GM21390 (cell line): ENCODE data around the gene ITPR1.

Experiments
- ATAC-seq: cut with Tn5 transposase; IDR thresholded peaks from one replicate; pipeline ENCODE4 v1.9.1; 2021; ENCODE audit not compliant: unreplicated experiment

Gene ITPR1

GRCh38 chr3:4770561-4770960 is 277.4 kb downstream of the ITPR1 start:
- no peak for ATAC-seq

- no peak for ATAC-seq
Observed at GRCh38 chr3:4771243-4771642, 278.1 kb downstream of the ITPR1 start.

DNA sequence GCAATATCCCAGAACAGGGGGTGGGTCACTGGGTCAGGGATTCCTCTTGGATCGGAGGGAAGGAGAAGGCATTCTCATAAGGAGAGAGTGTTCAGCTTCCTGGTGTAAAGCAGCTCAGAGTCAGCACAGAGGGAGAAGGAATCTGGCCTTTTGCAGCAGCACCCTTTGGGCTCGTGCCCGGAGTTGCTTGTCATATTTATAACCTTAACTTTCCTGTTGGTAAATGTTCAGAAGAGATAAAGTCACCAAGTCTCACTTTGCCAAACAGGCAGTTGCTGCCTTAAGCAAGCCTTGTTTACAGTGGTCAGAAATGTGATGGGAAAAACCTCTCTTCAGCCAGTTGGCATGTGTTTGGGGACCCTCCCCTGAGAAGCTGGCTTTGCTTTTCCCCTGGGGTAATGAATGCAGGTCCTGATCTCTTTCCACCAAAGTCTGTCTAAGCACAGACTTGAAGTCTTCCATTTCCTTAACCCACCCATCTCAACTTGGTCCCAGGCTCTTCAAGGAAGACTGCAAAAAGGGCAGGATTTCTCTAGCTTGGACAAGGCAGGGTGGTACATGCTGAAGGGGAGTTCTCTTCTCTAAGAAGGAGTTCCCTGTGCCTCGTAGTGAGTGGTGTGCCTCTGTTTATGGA is 279.1 kb downstream of the ITPR1 start:
- ATAC-seq: no peak

DNA sequence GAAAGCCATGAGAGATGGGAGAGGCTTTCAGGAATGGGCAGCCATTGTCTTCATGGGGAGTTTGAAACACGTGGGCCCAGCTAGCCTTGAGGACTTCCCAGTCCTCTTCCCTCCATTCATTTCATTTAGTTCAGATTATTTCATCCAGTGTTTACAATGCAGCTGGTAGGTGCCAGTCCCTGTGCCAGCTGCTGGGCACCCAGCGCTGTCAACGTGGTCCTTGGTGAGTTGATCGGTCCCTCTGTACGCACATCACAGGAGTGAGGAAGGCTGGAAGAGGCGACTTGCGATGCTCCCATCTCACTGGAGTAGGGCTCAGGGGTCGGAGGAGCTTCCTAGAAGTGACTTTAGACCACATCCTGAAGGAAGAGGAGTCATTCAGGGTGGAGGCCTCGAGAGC is 279.7 kb downstream of the ITPR1 start:
- ATAC-seq: no peak

DNA sequence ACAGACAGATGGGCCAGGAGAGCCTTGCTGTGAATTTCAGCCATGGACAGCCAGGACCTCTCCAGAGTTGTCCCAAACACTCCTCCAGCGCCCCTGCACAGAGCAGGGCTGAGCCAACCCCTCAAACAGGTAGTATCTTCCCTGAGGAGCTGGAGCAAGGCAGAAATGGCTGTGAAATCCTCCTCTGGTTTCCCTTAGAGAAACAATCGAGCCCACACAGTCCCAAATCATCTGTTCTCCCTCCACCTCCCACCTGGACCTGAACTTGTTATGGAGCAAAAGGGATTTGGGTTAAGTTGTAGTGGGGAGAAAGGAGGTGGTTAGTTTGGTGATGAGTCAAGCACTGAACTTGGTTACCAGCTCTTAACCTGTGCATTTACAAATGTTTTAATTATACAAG is 280.4 kb downstream of the ITPR1 start:
- ATAC-seq: no peak

DNA sequence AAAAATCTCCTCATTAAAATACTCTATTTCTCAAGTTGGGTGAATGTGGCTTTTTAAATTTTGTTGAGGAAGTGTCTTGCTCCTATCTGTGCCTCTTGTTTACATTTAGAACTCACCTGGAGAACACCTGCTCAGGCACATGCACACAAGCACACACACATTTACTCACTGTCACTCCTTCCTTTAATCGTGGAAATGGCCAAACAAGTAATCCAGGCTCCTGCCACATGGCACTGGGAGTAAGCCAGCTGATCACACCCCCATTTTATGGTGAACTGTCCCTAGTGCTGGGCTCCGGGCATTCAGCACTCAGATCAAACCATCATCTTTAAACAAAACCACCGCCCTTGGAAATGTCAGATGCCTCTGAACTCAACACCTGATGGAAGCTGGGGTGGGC is 281.4 kb downstream of the ITPR1 start:
- ATAC-seq: no peak

DNA sequence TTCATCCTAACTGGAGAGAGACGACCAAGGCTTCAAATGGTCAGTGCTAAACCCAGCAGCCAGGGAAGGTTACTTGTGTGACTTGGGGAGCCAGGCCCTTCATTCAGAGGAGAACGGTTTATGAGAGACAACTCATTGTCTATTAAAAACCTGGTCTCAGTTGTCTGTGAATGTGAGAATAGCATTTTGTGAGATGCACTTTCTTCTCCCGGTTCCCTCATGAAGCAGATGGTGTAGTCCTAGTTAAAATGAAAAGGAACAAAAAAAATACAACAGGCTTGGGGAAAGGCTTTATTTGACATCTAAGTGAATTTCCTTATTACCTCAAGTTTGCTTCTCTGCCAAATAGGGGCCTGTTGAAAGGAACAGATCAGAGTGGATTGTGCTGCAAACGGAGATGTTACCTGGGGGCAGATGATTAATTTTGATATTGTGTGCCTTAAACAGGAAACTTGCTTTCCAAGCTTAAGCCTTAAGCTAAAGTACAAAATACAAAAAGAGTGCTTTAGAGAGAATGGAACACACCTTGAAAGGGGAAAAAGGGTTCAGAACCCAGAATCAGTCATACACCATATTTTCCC is 283.3 kb downstream of the ITPR1 start:
- peak; percentile 51 for ATAC-seq

- peak; percentile 86 for ATAC-seq
Observed at GRCh38 chr3:4776980-4777581, 283.9 kb downstream of the ITPR1 start.

- no peak for ATAC-seq
Observed at GRCh38 chr3:4778119-4778518, 285.0 kb downstream of the ITPR1 start.

- no peak for ATAC-seq
Observed at GRCh38 chr3:4778740-4779139, 285.6 kb downstream of the ITPR1 start.

DNA sequence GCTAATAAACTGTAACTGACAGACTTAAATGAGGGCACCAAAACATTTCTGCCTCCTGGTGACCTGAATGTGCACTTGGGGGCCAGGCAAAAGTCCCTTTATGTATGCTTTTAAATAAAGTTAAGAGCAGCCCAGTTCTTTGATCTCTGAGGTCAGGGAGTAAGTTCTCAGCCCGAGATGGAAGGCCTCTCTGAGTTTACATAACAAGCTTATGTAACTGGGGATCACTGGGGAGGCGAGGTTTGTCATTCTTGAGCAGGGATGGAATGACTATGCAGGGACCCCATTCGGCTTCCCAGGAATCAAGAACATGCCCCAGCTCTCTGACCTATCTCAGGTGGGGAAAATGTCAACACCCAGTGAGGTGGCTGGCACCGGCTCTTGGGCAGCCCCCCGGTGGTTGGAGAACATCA is 287.4 kb downstream of the ITPR1 start:
- no peak for ATAC-seq

DNA sequence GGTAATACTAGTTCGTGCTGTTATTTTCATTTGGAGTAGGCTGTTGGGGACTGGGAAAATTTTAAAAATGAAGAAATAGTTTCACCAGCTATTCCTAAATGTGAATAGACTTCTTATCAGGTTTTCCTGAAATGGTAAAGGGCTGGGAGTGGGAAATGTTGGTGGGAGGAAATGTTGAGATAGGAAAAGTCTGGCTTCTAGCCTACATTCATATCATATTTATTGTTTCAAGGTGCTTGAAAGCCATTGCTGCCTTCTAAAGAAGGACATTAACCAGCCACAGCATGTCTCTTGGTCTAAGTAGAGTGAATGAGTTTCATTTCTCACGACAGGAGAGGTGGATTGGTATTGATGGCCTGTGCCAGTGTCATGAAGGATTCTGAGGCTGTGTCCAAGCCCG is 288.9 kb downstream of the ITPR1 start:
- no peak for ATAC-seq

GRCh38 chr3:4785551-4785950 is 292.4 kb downstream of the ITPR1 start:
- ATAC-seq: no peak

DNA sequence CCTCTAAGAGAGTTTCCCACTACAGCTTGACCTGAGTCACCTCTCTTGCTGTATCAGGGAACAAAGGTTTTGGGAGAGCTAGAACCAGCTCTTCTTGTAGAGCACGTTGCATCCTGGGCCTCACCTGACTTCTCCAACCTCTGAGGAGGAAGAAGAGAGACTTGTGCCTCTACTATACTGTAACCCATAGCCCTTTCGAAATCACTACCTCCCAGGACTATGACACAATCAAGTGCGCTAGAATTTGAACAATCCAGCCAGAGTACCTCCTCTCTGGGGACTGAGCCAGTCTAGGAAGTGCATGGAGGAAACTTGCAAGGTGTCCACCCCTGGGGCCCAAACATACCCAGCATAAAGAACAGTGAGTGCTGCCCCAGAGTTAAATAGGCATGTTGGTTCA is 293.3 kb downstream of the ITPR1 start:
- ATAC-seq: no peak

GRCh38 chr3:4791358-4791757 is 298.2 kb downstream of the ITPR1 start:
- ATAC-seq: no peak

- ATAC-seq: no peak
Observed at GRCh38 chr3:4793311-4793710, 300.2 kb downstream of the ITPR1 start.

DNA sequence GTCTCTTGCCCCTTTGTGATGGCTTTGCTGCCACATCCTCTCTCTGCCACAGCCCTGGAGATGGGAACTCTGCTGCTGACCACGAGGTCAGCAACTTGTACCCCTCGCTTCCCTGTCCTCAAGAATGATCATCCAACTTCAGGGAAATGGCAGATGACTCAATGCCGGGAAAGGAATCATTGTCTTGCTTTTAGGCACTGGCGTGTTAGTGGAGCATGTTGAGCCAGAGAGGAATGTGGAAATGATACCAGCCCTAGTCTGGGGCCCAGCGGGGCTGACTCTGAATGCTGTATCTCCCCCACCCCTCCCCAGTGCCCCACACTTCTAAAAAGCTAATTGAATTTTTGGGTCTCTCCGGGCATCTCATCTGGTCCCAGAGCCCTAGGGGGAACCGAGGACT is 301.2 kb downstream of the ITPR1 start:
- ATAC-seq: no peak

GRCh38 chr3:4794798-4795197 is 301.6 kb downstream of the ITPR1 start:
- ATAC-seq: no peak

DNA sequence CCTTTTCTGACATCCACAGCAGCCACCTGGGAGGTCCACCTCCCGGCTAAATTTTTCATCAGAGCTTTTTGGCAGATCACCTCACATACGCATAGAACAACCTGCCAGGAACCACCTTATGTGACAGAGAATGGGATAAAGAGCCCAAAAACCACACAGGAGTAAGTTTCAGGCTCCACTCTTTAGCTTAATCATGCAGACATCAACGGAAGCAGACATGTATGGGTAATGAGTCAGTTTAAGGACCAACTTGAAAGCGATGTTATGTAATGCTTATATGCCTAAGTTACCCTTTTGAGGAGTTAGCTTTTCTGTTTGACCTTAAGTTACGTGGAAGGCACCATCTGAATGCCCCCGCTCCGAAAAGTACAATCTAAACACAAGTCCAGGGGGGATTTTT is 302.8 kb downstream of the ITPR1 start:
- ATAC-seq: no peak

GRCh38 chr3:4797201-4797705 is 304.1 kb downstream of the ITPR1 start:
- ATAC-seq: no peak

GRCh38 chr3:4799266-4800256 is 306.4 kb downstream of the ITPR1 start:
- ATAC-seq: no peak
